HG03342 (cell line): ENCODE results near the gene SLC22A1.
"Not testable (repeated sequence)": the region's sequence is repeated elsewhere in the genome, so short reads cannot be mapped to it uniquely, and the experiment has no call there.

ENCODE experiments used
- ATAC-seq: cut with Tn5 transposase; IDR thresholded peaks from one replicate; pipeline ENCODE4 v1.9.1; 2021; ENCODE audit warnings: mild to moderate bottlenecking, moderate library complexity; ENCODE audit not compliant: unreplicated experiment

The SLC22A1 gene

DNA sequence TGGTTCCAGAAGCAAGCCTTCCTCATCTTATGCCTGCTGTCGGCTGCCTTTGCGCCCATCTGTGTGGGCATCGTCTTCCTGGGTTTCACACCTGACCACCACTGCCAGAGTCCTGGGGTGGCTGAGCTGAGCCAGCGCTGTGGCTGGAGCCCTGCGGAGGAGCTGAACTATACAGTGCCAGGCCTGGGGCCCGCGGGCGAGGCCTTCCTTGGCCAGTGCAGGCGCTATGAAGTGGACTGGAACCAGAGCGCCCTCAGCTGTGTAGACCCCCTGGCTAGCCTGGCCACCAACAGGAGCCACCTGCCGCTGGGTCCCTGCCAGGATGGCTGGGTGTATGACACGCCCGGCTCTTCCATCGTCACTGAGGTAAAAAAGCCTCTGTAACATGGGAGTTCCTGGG, 366 bp downstream of the SLC22A1 start:
- no peak for ATAC-seq

DNA sequence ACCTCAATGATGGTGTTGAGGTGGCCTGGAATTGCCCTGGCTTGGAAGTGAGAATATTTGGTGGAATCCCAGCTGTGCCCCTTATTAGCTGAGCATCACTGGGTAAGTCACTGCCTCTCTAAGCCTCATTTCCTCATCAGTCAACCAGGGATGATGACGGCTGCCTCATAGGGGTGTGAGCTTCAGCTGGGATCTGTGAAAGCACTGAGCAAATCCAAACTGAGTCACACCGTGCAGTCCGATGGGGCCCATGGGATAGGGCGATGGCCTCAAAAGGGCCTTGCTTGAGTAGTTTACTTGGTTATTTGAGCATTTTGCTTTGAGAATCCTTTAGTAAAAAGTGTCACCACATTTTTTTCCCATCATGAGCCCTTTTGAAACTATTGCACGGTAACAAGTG, 1.1 kb downstream of the SLC22A1 start:
- ATAC-seq: no peak

DNA sequence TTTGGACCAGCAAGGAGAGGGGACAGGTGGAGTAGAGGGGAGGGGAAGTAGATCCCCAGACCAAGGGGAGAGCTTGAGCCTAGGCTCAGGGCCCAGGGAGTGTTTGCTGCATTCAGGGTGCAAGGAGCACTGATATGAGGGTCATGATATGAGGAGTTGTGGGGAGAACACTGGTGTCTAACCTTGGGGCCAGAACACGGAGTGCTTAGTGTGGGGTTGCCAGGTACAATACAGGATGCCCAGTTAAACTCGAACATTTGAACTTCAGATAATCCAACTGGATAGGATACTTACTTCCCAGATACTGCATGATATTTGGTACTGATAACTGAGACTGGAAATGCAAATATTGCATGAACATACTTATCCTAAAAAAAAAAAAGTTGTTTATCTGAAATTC, 2.4 kb downstream of the SLC22A1 start:
- ATAC-seq: no peak

DNA sequence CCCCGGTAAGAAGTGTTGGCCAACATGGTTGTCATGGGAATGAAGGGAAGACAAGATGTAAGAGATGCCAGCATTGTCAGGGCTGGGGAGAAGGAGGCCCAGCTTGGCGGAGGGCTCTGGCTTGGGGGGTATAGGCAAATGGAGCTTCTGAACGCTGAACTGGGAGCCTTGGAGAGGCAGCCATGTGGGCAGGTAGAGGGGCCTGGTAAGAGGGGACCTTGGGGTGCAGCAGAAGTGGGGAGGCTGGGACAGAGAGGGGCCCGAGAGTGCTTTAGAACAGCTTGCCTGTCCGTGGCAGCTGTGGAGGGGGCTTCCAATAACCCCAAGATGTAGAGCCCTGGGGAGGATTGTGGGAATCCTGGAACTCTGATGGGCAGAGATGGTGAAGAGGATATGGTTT, 3.0 kb downstream of the SLC22A1 start:
- no peak for ATAC-seq

DNA sequence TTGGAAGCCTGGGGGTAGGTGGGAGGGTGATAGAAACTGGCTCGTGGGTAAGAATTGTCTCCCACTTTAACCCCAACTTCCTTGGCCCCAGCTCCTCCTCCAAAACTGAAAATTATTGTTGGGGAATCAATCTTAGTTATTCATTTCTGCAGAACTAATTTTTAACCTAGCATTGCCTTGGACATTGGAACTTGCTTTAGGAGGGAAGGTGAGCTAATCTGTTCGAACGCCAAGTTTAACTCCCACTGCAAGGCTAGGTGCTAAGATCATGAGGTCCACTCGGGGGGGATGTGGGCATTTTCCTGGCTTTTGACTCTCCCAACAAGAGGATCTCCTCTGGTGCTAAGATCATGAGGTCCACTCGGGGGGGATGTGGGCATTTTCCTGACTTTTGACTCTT, 3.5 kb downstream of the SLC22A1 start:
- not testable (repeated sequence) for ATAC-seq

DNA sequence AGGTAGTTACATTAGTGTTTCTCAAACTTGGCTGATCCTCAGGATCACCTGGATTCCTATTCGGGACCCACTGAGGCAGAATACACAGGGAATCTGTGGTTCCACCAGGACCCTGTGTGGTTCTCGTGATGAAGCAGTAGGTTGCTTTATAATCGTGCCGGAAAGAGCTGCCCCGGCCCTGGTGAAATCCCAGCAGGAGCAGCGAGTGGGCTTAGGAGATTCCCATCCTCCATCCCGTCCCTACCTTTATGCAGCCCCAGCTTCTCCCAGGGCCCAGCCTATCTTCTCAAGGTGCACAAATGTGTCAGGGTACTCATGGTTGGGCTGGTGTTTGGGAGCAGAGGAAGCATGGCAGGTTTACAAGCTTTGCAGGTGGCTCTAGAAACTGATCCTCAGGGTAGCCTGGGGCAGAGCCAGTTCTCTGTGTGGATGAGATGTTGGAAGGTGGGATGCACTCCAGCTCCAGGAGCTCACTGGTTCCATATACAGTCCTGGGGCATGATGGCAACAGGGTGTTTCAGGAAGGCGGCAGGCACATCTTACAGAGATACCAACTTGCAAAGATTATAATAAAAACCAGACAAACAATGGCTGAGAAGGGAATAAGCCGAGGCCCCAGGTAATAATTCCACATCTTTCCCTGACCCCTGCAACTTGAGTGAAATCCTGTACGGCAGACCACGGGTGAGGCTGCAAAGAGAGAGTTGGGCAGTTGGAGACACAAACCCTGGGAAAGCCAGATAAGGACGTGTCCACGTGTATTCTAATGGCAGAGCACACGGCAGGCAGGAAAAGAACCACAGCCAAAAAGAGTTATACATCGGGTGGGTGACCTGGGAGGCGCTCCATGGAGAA, 5.9 kb downstream of the SLC22A1 start:
- ATAC-seq: no peak

DNA sequence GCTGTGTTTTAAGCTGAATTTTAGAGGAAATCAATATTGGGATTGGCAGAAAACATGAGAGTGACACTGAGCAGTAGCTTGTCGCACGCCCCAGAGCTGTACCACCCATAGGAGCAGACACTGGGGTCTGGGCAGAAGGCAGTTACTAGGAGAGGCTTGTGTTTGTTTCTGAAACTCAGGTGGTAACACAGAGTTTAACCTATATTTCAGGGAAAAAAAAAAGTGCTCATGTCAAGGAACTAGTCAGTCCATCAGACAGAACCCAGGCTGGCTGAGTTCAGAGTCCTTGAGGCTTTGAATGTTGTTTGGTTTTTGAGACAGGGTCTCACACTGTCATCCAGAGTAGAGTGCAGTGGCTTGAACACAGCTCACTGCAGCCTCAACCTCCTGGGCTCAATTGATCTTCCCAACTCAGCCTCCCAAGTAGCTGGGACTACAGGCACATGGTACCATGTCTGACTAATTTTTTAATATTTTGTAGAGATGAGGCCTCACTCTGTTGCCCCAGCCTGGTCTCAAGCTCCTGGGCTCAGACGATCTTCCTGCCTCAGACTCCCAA, 6.6 kb downstream of the SLC22A1 start:
- ATAC-seq: no peak

DNA sequence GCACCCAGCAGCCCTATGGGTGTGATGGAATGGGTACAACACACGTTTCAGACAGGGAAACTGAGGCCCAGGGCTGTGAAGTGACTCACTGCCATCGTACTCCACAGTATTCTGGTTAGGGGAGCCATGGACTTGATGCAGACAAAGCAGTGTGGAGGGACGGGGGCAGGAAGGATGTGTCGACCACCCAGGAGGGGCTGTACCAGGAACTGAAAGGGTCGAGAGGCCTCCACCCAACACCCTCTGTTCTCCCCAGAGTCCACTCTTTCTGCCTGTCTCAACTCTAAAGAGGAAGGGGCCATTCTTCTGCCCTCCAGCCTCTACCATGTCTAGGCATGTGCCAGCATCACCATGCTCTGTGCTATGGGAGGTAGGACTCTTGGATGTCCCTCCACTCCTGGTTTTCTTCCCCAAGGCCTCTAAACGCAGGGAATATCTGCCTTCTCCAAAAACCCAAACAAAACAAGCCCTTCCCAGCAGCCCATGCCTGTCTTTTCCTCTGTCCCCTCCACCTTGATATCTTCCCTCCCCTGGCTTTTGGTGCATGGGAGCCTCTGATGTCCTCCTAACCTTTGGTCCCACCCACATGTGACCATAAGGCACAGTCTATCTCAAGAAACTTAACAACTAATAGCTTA, 7.4 kb downstream of the SLC22A1 start:
- no peak for ATAC-seq

DNA sequence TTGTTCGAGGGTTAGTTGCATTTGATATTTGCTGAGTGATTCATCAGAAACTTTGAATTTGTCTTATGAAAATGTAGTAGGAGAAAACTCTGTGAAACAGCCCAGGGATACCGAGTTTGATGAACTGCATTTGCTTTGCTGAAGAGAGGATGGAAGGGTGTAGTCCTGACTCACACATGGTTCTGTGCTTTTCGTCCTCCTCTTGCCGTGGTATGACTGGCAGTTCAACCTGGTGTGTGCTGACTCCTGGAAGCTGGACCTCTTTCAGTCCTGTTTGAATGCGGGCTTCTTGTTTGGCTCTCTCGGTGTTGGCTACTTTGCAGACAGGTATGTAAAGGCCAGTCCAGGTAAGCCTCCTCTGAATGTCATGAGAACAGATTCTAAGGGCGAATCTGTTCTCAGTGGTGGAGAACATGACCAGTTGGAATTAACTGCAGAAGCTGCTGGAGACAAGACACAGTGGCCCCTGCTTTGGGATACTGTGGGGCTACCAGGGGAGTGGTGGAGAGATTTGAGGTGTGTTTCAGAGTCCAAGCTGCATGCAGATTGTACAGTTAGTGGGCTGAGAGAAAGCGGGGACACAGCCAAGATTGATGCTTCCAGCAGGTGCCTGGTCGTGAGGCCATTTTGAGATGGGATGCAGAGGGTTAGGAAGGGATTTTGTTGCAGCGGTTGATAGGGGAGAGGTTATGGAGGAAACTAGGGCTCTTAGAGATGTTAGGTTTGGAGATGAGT, 8.4 kb downstream of the SLC22A1 start:
- ATAC-seq: no peak

DNA sequence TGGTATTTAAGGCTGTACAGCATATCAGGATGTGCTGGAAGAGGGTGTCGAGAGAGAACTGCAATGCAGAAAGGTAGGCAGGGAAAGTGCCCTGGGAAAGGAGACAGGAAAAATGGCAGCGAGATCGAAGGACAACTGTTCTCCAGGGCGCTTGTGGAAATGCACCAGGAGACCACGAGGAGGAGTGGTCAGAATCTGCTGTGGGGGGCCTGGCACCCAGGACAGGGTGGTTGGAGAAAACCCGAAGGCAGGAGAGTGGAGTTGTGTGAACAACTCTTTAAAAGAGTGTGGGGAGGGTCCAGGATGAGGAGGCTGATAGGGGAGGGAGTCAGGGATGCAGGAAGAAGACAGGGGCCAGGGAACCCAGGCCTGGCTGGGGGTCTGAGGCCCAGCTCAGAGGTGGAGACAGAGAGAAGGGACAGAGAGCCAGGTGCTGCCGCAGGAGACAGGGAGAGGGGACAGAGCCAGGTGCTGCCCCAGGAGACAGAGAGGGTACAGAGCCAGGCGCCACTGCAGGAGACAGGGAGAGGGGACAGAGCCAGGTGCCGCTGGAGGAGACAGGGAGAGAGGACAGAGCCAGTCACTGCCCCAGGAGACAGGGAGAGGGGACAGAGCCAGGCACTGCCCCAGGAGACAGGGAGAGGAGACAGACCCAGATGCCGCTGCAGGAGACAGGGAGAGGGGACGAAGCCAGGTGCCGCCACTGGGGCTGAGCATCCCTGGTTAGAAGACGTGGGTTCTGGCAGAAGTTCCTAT, 9.3 kb downstream of the SLC22A1 start:
- ATAC-seq: no peak

DNA sequence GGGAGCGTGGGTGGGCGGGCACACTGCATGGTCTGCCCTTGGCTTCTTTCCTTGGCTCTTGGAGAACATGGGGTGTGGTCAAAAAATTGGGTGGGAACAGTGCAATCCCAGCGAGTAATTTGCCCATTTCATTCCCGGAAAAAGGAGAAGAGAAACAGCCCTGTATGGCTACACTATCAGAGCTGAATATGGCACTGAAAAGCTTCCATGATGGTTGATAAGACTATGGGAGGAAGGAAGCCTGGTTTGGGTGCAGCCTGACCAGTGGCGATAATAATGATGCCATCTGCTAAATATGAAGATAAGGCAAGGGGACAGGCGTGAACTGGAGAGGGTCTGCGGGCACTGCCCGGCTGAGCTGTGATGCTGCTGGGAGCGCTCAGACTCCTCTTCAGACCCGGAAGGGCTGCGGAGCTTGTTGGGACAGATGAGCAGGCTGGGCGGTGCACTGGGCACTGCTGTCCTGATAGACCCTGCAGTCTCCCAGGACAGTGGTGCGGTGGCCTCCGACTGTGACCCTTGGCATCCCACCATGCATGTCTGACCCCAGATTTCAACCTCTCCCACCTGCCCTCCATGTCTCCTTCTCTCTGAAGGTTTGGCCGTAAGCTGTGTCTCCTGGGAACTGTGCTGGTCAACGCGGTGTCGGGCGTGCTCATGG, 10.2 kb downstream of the SLC22A1 start:
- no peak for ATAC-seq

DNA sequence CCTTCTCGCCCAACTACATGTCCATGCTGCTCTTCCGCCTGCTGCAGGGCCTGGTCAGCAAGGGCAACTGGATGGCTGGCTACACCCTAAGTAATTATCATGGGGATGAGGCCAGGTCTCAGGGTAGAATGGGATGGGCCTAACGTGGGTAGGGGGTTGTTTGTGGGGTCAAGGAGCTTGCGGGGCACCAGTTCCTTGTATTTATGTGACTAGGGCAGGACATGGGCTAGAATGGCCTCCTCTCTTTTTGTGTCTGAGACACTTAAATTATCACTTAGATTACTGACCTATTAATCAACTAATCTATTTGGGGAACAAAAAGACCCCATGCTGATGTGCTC, 10.7 kb downstream of the SLC22A1 start:
- ATAC-seq: no peak

DNA sequence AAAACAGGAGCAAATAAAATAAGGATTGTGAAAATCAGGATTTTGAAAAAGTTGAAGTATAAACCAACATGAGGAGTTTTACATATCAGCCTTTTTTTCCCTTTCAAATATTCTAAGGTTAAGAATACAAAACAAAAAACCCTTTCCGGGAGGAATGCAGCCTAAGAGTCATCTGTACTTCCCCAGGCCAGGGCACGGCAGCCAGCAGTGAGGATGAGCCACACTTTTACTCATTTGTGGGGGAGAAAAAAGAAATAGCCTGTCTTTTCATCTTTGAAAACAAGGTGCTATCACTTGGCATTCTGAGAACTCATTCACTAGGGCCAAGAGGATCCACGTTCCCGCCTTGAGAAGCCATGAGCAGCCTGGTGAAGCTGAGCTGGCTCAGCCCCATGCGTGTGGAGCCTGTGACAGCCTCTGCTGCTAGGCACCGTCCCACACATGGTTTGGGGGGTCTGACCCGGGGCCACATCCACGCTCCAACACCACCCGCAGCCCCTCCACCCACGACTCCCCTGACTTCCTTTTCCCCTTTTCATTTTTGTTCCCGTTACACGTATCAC, 11.2 kb downstream of the SLC22A1 start:
- no peak for ATAC-seq

DNA sequence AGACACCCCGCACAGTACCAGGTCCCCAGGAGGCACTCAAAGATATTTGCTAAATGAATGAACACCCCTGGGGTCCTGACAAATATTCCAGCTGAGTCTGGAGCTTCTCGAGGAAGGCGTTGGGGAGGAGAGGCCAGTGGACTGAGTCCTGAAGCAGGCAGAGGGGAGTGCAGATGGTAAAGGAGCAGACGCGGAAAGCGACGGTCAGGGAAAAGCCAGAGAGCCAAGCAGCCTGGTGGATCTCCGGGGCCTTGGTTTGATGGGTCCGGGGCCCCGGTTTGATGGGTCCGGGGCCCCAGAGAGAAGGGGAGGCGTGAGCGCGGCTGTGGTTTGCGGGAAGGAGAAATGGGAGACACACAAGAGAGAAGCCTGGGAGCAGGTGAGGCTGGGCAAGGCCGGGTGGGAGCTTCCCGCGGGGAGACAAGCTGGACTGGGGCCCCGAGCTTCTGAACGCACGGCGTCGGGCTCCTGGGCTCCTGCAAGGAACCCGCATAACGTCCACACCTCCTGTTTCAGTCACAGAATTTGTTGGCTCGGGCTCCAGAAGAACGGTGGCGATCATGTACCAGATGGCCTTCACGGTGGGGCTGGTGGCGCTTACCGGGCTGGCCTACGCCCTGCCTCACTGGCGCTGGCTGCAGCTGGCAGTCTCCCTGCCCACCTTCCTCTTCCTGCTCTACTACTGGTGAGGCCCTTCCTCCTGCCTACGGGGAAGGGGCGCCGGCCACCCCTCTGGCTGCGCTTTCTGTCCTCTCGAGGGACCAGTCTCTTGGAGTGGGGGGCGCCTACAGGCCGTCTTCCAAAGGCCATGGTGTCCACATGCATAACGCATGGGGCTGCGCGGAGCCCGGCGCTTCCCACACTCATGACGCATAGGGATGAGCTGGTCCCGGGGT, 12.1 kb downstream of the SLC22A1 start:
- ATAC-seq: no peak

DNA sequence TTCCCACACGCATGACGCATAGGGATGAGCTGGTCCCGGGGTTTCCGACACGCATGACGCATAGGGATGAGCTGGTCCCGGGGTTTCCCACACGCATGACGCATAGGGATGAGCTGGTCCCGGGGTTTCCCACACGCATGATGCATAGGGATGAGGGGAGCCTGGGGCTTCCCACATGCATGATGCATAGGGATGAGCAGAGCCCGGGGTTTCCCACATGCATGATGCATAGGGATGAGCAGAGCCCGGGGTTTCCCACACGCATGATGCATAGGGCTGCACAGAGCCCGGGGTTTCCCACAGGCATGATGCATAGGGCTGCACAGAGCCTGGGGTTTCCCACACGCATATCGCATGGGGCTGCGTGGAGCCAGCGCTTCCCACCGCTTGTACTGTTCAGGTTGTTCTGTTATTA, 12.7 kb downstream of the SLC22A1 start:
- not testable (repeated sequence) for ATAC-seq

DNA sequence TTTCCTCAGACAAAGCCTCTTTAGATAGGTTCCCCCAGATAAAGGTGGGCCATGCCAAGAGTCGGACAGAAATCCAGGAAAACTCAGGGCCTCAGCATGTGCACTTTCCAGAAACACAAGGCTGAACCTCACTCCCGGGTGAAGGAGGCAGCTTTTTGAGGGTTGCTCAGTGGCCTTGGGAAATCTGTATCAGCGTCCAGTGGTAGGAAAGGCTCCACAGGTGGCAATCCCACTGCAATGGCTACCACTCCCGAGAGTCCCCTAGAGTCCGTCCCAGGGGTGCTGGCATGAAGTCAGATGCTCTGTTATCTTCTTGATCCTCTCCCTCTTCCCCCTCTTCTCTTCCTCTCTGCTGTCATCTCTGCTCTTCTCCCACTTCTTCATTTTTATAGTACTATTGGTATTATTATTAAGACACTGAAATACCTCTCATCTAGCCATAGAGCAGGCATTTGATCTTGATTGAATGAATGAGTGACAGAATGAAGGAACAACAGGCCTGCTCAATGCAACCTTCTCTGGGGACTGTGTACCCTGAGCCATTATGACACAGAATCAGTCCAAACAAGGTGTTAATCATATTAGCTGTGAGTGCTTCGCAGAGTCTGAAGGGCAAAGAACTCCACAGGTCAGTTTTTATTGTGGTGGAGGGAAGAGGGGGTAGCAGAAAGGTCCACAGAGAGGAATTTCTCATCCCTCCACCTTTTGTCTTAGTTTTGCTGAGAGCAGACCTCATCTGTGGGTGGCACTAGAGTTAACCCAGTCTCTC, 13.3 kb downstream of the SLC22A1 start:
- ATAC-seq: no peak

DNA sequence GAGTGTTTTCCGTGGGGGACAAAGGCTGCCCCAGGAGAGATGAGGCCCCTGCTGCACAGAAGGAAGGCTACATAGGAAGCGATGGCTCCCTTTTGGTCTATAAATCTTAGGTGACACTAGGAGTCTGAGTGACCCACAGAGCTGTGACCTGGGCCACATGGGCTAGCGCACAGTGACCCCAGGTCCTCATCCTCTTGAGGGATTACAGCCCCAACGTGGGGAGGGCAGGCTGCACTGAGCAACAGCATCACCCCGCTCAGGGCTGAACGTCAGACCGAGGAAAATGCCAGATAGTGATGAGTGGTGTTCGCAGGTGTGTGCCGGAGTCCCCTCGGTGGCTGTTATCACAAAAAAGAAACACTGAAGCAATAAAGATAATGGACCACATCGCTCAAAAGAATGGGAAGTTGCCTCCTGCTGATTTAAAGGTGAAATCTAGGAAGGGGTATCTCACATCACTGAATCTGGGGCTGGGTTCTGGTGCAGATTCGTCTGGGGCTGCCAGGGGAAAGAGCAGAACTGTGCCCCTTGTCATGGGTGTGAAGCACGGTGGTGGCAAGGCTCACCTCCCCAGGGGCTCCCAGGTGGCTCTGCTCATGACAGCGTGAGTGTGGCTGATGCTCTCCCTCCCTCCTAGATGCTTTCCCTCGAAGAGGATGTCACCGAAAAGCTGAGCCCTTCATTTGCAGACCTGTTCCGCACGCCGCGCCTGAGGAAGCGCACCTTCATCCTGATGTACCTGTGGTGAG, 14.5 kb downstream of the SLC22A1 start:
- ATAC-seq: no peak
